HCT116 (cell line): Measurements from ENCODE around the gene ALDH4A1. TPM values are rescaled to one million over a fixed set of nuclear protein-coding genes. Genes with fewer than 3 reads are reported as not detected.

Source experiments
- ATAC-seq: fragments of 200-7000 bp; cut with Tn5 transposase; 2 replicates; pipeline ENCODE4 v1.9.1; 2020; ENCODE audit warnings: mild to moderate bottlenecking, moderate library complexity
- BruUV-seq: library from RNA; stranded (reverse); fragments of 400-500 nt; replicated peaks from 2 replicates; lab custom pipeline; 2021; lab: Mats Ljungman, UMichigan
- CTCF ChIA-PET: fragments of 300-600 bp; sonication (Branson Sonifier 250); formaldehyde crosslinking; loops from one replicate; lab custom pipeline; 2021; ENCODE audit warnings: antibody characterized with exemption; lab: Charles Lee
- POLR2A ChIA-PET: fragments of 300-600, 350-600 bp; sonication (Branson Sonifier 250); formaldehyde crosslinking; loops from one replicate; lab custom pipeline; 2021; ENCODE audit warnings: antibody characterized with exemption; lab: Charles Lee
- RAD21 ChIA-PET, 2 experiments: fragments of 300-600 bp; sonication (Branson Sonifier 250); formaldehyde crosslinking; loops; one replicate each; lab custom pipeline; 2023; ENCODE audit warnings: low total read pairs in 2 of 2; ENCODE audit not compliant: uncharacterized antibody in 2 of 2, unreplicated experiment in 2 of 2, low non-redundant PET in 1 of 2; lab: Charles Lee
- DNase-seq: peaks from one replicate; pipeline ENCODE4 v3.0.0-alpha.2; 2010; ENCODE audit warnings: low read depth, low spot score
- H2AFZ ChIP-seq: fragments of 200-600 bp; shearing (Covaris generic), sonication (generic); 2 replicates; pipeline ENCODE4 v1.6.1; 2017; ENCODE audit warnings: low read depth, mixed run types, mixed read lengths, antibody characterized with exemption, low read length; ENCODE audit not compliant: poor library complexity, severe bottlenecking
- H3K27ac ChIP-seq: 2 replicates; pipeline ENCODE4 v1.5.1; 2012; ENCODE audit warnings: low read depth, low read length
- H3K27me3 ChIP-seq: fragments of 200-600 bp; sonication (generic); 2 replicates; pipeline ENCODE4 v1.6.1; 2016; ENCODE audit warnings: mixed run types, low read length, mixed read lengths; ENCODE audit not compliant: insufficient read depth
- H3K36me3 ChIP-seq, 2 experiments: fragments of 200-500 bp in 1 of 2; fragments of 200-600 bp in 1 of 2; sonication (Bioruptor generic) in 1 of 2; sonication (generic) in 1 of 2; 2 replicates each; pipeline versions ENCODE4 v1.5.1 to v1.6.1; 2014 to 2016; ENCODE audit warnings: low read length in 2 of 2, inconsistent platforms in 1 of 2, mixed read lengths in 1 of 2, mixed run types in 1 of 2; ENCODE audit not compliant: insufficient read depth in 2 of 2, control insufficient read depth in 1 of 2
- H3K4me1 ChIP-seq, 2 experiments: fragments of 200-600 bp in 1 of 2; sonication (generic) in 1 of 2; 2 replicates each; pipeline versions ENCODE4 v1.5.1 to v1.6.1; 2012 to 2017; ENCODE audit warnings: low read length in 2 of 2, inconsistent platforms in 1 of 2, mild to moderate bottlenecking in 1 of 2, mixed read lengths in 1 of 2, mixed run types in 1 of 2, moderate library complexity in 1 of 2; ENCODE audit not compliant: insufficient read depth in 2 of 2, control insufficient read depth in 1 of 2
- H3K4me2 ChIP-seq: fragments of 200-600 bp; sonication (generic); 2 replicates; pipeline ENCODE4 v1.6.1; 2017; ENCODE audit warnings: mixed run types, low read length, mixed read lengths
- H3K4me3 ChIP-seq, 2 experiments: fragments of 200-600 bp in 1 of 2; sonication (generic) in 1 of 2; replicated peaks in 1 of 2; 2 replicates each; pipeline ENCODE4 v1.5.1; 2011 to 2016; ENCODE audit warnings: low read length in 2 of 2, control low read depth in 1 of 2, low read depth in 1 of 2, mild to moderate bottlenecking in 1 of 2, mixed read lengths in 1 of 2, mixed run types in 1 of 2
- H3K79me2 ChIP-seq: fragments of 200-600 bp; sonication (generic); 2 replicates; pipeline ENCODE4 v1.6.1; 2017; ENCODE audit warnings: mild to moderate bottlenecking, mixed run types, low read length, moderate library complexity, mixed read lengths; ENCODE audit not compliant: insufficient read depth
- H3K9ac ChIP-seq: fragments of 200-600 bp; sonication (generic); 2 replicates; pipeline ENCODE4 v1.6.1; 2016; ENCODE audit warnings: low read length, mixed read lengths
- H3K9me2 ChIP-seq: fragments of 200-600 bp; sonication (generic), shearing (Covaris generic); 2 replicates; pipeline ENCODE4 v1.6.1; 2017; ENCODE audit warnings: mixed run types, mild to moderate bottlenecking, moderate library complexity; ENCODE audit not compliant: insufficient read depth
- H3K9me3 ChIP-seq, 2 experiments: fragments of 200-500 bp in 1 of 2; fragments of 200-600 bp in 1 of 2; sonication (Bioruptor generic) in 1 of 2; sonication (generic) in 1 of 2; 2 replicates each; pipeline ENCODE4 v1.6.1; 2014 to 2017; ENCODE audit warnings: low read length in 2 of 2, mixed read lengths in 2 of 2, inconsistent platforms in 1 of 2, low read depth in 1 of 2, mild to moderate bottlenecking in 1 of 2, mixed run types in 1 of 2, moderate library complexity in 1 of 2; ENCODE audit not compliant: control insufficient read depth in 1 of 2, insufficient read depth in 1 of 2
- H4K20me1 ChIP-seq: fragments of 200-600 bp; sonication (generic), shearing (Covaris generic); 2 replicates; pipeline ENCODE4 v1.6.1; 2017; ENCODE audit warnings: mixed run types, mild to moderate bottlenecking, moderate library complexity; ENCODE audit not compliant: insufficient read depth
- CEBPB ChIP-seq: IDR thresholded peaks from 2 replicates; pipeline ENCODE4 v1.6.1; 2012; ENCODE audit warnings: low read depth
- ELF1 ChIP-seq: IDR thresholded peaks from 2 replicates; pipeline ENCODE4 v1.6.1; 2012; ENCODE audit warnings: low read depth, borderline replicate concordance
- EZH2 ChIP-seq: fragments of 200-600 bp; sonication (generic); IDR thresholded peaks from 2 replicates; pipeline ENCODE4 v1.6.1; 2017; ENCODE audit warnings: antibody characterized with exemption, mixed run types
- EZH2phosphoT487 ChIP-seq: fragments of 200-600 bp; IDR thresholded peaks from 2 replicates; pipeline ENCODE4 v1.6.1; 2018; ENCODE audit warnings: antibody characterized with exemption, borderline replicate concordance
- FOSL1 ChIP-seq: IDR thresholded peaks from 2 replicates; pipeline ENCODE4 v1.6.1; 2012; ENCODE audit warnings: low read depth
- JUND ChIP-seq: IDR thresholded peaks from 2 replicates; pipeline ENCODE4 v1.6.1; 2012
- POLR2A ChIP-seq: IDR thresholded peaks from 2 replicates; pipeline ENCODE4 v1.7.0; 2011; ENCODE audit warnings: borderline replicate concordance; ENCODE audit not compliant: insufficient read depth, insufficient read length; ENCODE audit errors: extremely low read depth
- RAD21 ChIP-seq: IDR thresholded peaks from 2 replicates; pipeline ENCODE4 v1.6.1; 2012; ENCODE audit warnings: low read depth, mild to moderate bottlenecking
- SIN3A ChIP-seq: IDR thresholded peaks from 2 replicates; pipeline ENCODE4 v1.6.1; 2012; ENCODE audit warnings: low read depth
- SRF ChIP-seq: IDR thresholded peaks from 2 replicates; pipeline ENCODE4 v1.6.1; 2012; ENCODE audit warnings: low read depth
- TCF7L2 ChIP-seq: IDR thresholded peaks from 2 replicates; pipeline ENCODE4 v1.7.0; 2011; ENCODE audit warnings: borderline replicate concordance, inconsistent platforms; ENCODE audit not compliant: insufficient read depth, insufficient read length; ENCODE audit errors: extremely low read depth
- YY1 ChIP-seq: IDR thresholded peaks from 2 replicates; pipeline ENCODE4 v1.6.1; 2011; ENCODE audit warnings: low read length, low read depth, moderate library complexity, mild to moderate bottlenecking; ENCODE audit not compliant: insufficient replicate concordance; ENCODE audit errors: extremely low read depth
- ZBTB33 ChIP-seq: IDR thresholded peaks from 2 replicates; pipeline ENCODE4 v1.6.1; 2011; ENCODE audit warnings: mild to moderate bottlenecking, low read length, moderate library complexity; ENCODE audit not compliant: insufficient replicate concordance; ENCODE audit errors: extremely low read depth
- ZFX ChIP-seq: fragments of 450-650 bp; IDR thresholded peaks from 2 replicates; pipeline ENCODE4 v1.6.1; 2017
- ZNF274 ChIP-seq: fragments of 200-500 bp; sonication (Bioruptor generic); IDR thresholded peaks from 2 replicates; pipeline ENCODE4 v1.6.1; 2014; ENCODE audit warnings: mild to moderate bottlenecking, low read depth, low read length, inconsistent platforms
- intact Hi-C: fragments of 100-400 bp; cut with micrococcal nuclease; formaldehyde crosslinking; loops from 2 replicates; pipeline ENCODE4 v1.10.0; 2022
- total RNA-seq: library from RNA; stranded (reverse); gene quantifications from one replicate; pipeline ENCODE4 v1.2.1, GENCODE V29; 2021; ENCODE audit not compliant: unreplicated experiment
- TF ChIP-seq, protein P1 (sequence below): IDR thresholded peaks from 2 replicates; pipeline ENCODE4 v1.6.1; 2012
- TF ChIP-seq, protein P2 (sequence below): IDR thresholded peaks from 2 replicates; pipeline ENCODE4 v1.6.1; 2012; ENCODE audit warnings: low read depth

The ALDH4A1 gene
- total RNA-seq, 1 experiment from 2014 or later = 12.6 TPM

- TF ChIP-seq, protein P1, sequence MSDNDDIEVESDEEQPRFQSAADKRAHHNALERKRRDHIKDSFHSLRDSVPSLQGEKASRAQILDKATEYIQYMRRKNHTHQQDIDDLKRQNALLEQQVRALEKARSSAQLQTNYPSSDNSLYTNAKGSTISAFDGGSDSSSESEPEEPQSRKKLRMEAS = no peak
- TF ChIP-seq YY1 (no peak), TCF7L2 (no peak), RAD21 (no peak), ZFX (no peak), ZNF274 (no peak), FOSL1 (no peak)
These were observed 46.7 kb upstream of the ALDH4A1 start (continued) for GRCh38 chr1:18948913-18949685.

DNA sequence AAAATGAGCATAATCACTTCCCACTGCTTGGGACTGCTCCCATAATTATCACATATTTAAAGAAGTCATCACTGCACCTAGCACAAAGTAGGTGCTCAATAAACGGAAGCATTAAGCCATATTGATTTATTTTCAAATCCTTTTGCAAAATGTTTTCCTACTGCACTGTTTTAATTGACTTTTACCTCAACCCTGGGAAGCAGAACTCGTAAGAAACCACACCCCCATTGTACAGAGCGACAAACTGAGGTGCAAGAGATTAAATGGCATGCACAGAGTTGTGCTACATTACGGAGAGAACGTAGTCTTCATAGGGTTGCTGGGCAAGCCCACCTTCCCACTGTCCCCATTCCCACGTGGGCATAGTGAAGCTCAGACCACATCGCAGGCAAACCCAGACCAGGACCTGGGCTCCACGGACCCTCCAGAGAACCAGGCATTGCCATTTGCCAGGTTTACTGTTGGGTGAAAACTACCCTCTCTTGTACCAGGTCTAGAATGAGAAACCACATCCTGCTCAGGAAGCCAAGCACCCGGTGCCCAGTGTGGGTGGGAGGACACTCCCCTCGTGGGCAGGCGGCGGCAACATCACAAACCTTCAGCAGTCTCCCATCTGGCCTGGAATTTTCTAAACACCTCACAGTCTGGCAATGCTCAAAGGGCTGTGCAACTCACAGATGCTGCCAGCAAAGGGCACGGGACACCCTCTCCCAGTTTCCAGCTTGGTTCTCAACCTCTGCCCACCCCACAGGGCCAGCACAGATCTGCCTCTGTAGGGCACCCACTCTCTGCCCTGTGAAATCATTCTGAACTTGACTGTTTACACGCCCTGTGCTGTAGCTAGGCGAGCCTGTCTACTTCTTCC lies 45.9 kb upstream of the ALDH4A1 start:
- no peaks in the 10 kb centered on the region for H3K9me3 ChIP-seq
- intact Hi-C loops = no loop called here
- ChIA-PET POLR2A (no interaction called here), CTCF (no interaction called here), RAD21 (no interaction called here)
- H3K4me3 ChIP-seq = no peak overlapping the region
- no peaks in the 10 kb centered on the region for H4K20me1 ChIP-seq
- no peaks in the 10 kb centered on the region for H3K9me2 ChIP-seq
- H3K9ac ChIP-seq = no peak overlapping the region
- peaks cover 0 to 4% of the 10 kb centered on the region in 2 experiments; a peak in 1 of 4 replicates for H3K36me3 ChIP-seq
- H3K4me2 ChIP-seq = no peak overlapping the region; the same call in 1 of the 2 replicates
- DNase-seq = no peak
- no peaks in the 10 kb centered on the region for H3K27me3 ChIP-seq
- no peak overlapping the region for H2AFZ ChIP-seq
- H3K4me1 ChIP-seq = peaks cover 9 to 32% of the 10 kb centered on the region in 2 experiments; a peak in 3 of 4 replicates
- no peak overlapping the region; the same call in 1 of the 2 replicates for H3K27ac ChIP-seq
- peaks cover 98% of the 10 kb centered on the region for H3K79me2 ChIP-seq
- no peak; the same call in 1 of the 2 replicates for ATAC-seq
- BruUV-seq = no TSS peak
- no peak for TF ChIP-seq ELF1
- no peak for TF ChIP-seq ZBTB33
- no peak for TF ChIP-seq POLR2A
- TF ChIP-seq, protein P2, sequence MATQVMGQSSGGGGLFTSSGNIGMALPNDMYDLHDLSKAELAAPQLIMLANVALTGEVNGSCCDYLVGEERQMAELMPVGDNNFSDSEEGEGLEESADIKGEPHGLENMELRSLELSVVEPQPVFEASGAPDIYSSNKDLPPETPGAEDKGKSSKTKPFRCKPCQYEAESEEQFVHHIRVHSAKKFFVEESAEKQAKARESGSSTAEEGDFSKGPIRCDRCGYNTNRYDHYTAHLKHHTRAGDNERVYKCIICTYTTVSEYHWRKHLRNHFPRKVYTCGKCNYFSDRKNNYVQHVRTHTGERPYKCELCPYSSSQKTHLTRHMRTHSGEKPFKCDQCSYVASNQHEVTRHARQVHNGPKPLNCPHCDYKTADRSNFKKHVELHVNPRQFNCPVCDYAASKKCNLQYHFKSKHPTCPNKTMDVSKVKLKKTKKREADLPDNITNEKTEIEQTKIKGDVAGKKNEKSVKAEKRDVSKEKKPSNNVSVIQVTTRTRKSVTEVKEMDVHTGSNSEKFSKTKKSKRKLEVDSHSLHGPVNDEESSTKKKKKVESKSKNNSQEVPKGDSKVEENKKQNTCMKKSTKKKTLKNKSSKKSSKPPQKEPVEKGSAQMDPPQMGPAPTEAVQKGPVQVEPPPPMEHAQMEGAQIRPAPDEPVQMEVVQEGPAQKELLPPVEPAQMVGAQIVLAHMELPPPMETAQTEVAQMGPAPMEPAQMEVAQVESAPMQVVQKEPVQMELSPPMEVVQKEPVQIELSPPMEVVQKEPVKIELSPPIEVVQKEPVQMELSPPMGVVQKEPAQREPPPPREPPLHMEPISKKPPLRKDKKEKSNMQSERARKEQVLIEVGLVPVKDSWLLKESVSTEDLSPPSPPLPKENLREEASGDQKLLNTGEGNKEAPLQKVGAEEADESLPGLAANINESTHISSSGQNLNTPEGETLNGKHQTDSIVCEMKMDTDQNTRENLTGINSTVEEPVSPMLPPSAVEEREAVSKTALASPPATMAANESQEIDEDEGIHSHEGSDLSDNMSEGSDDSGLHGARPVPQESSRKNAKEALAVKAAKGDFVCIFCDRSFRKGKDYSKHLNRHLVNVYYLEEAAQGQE = no peak
- TF ChIP-seq RAD21 = no peak
- no peak for TF ChIP-seq SIN3A
- TF ChIP-seq, protein P1 = no peak
- no peak for TF ChIP-seq SRF
- TF ChIP-seq EZH2phosphoT487 = no peak
- TF ChIP-seq JUND = no peak
- TF ChIP-seq CEBPB = no peak
- no peak for TF ChIP-seq EZH2
- no peak for TF ChIP-seq FOSL1
